K562 (cell line): ENCODE data around the gene ZNF547. TPM values are rescaled to one million over a fixed set of nuclear protein-coding genes. Genes with fewer than 3 reads are reported as not detected.

Experiments used
- ARID3B ChIP-seq: fragments of 250-450 bp; sonication (Bioruptor Pico); IDR thresholded peaks from 2 replicates; pipeline ENCODE4 v1.4.0; 2020; ENCODE audit warnings: borderline replicate concordance
- CREB1 ChIP-seq, 2 experiments: sonication (generic) in 1 of 2; formaldehyde crosslinking in 1 of 2; IDR thresholded peaks; 2 replicates each; pipeline versions ENCODE4 v1.6.1 to v1.8.0; 2012 to 2022; ENCODE audit warnings: inconsistent platforms in 1 of 2, mild to moderate bottlenecking in 1 of 2, missing genetic modification reagents in 1 of 2, moderate library complexity in 1 of 2
- ELF4 ChIP-seq: fragments of 450-650 bp; formaldehyde crosslinking; IDR thresholded peaks from 2 replicates; pipeline ENCODE4 v1.4.0; 2022; ENCODE audit warnings: missing genetic modification characterization
- ESRRA ChIP-seq: fragments of 450-650 bp; IDR thresholded peaks from 2 replicates; pipeline ENCODE4 v1.6.1; 2014; ENCODE audit warnings: low read depth, mild to moderate bottlenecking, moderate library complexity, borderline replicate concordance
- ETV1 ChIP-seq: fragments of 450-650 bp; conservative IDR thresholded peaks from 2 replicates; pipeline ENCODE4 v1.6.1; 2016; ENCODE audit warnings: missing genetic modification characterization, control low read depth, low read depth, missing compliant biosample characterization
- JUNB ChIP-seq: fragments of 450-650 bp; formaldehyde crosslinking; conservative IDR thresholded peaks from 2 replicates; pipeline ENCODE4 v1.4.0; 2020; ENCODE audit warnings: mild to moderate bottlenecking
- KLF13 ChIP-seq: fragments of 450-650 bp; IDR thresholded peaks from 2 replicates; pipeline ENCODE4 v1.6.1; 2016; ENCODE audit warnings: missing genetic modification characterization, low read depth, mild to moderate bottlenecking, missing compliant biosample characterization, moderate library complexity, borderline replicate concordance
- NR1H2 ChIP-seq: sonication (generic); formaldehyde crosslinking; IDR thresholded peaks from 2 replicates; pipeline ENCODE4 v1.4.0; 2020; ENCODE audit warnings: mild to moderate bottlenecking, missing genetic modification reagents
- POLR2A ChIP-seq: fragments of 450-650 bp; conservative IDR thresholded peaks from 2 replicates; pipeline ENCODE4 v1.6.1; 2016
- RAD51 ChIP-seq: fragments of 450-650 bp; IDR thresholded peaks from 2 replicates; pipeline ENCODE4 v1.7.1; 2016; ENCODE audit warnings: low read depth, mild to moderate bottlenecking, borderline replicate concordance
- SMC3 ChIP-seq: conservative IDR thresholded peaks from 2 replicates; pipeline ENCODE4 v1.6.1; 2011; ENCODE audit warnings: low read depth, low read length, improper control_type of control experiment; ENCODE audit not compliant: insufficient read depth
- SOX6 ChIP-seq: fragments of 450-650 bp; IDR thresholded peaks from 2 replicates; pipeline ENCODE4 v1.6.1; 2014; ENCODE audit warnings: mild to moderate bottlenecking
- STAT5B ChIP-seq: fragments of 250-450 bp; sonication (Bioruptor Pico); IDR thresholded peaks from 2 replicates; pipeline ENCODE4 v1.8.0; 2021; ENCODE audit warnings: mild to moderate bottlenecking, inconsistent platforms
- TCF7 ChIP-seq: sonication (generic); IDR thresholded peaks from 2 replicates; pipeline ENCODE4 v1.6.1; 2016; ENCODE audit warnings: antibody characterized with exemption, borderline replicate concordance
- TRIM28 ChIP-seq: fragments of 450-650 bp; IDR thresholded peaks from 2 replicates; pipeline ENCODE4 v1.6.1; 2017
- TSC22D4 ChIP-seq: fragments of 450-650 bp; IDR thresholded peaks from 2 replicates; pipeline ENCODE4 v1.6.1; 2016; ENCODE audit warnings: missing genetic modification characterization, missing biosample characterization, control low read depth
- TSHZ1 ChIP-seq: fragments of 250-450 bp; sonication (Bioruptor Pico); IDR thresholded peaks from 2 replicates; pipeline ENCODE4 v1.4.0; 2020; ENCODE audit warnings: mild to moderate bottlenecking, moderate library complexity
- ZC3H4 ChIP-seq: sonication (generic); formaldehyde crosslinking; IDR thresholded peaks from 2 replicates; pipeline ENCODE4 v1.9.0; 2021; ENCODE audit warnings: missing genetic modification reagents, borderline replicate concordance
- polyA plus RNA-seq, 8 experiments: library from polyadenylated mRNA; depleted of rRNA in 4 of 8; stranded (reverse) in 5 of 8; unstranded in 3 of 8; fragments of >200 nt; fragmentation: Nextera tagmentation in 2 of 8; fragmentation: Illumina TruSeq in 1 of 8; extraction: Ambion mirVana in 2 of 8; extraction: Trizol in 1 of 8; gene quantifications; 2 replicates each; pipeline versions ENCODE4 v1.2.1 to v1.2.3, GENCODE V29; 2011 to 2014; ENCODE audit warnings: inconsistent platforms in 1 of 8, missing spikeins in 1 of 8
- total RNA-seq, 7 experiments: library from RNA; depleted of rRNA in 6 of 7; stranded (reverse); fragments of >200 nt in 6 of 7; fragmentation: Illumina TruSeq in 2 of 7; extraction: Trizol in 2 of 7; gene quantifications; 2 replicates each; pipeline versions ENCODE4 v1.2.1 to v1.2.3, GENCODE V29; 2011 to 2021; ENCODE audit warnings: low replicate concordance in 1 of 7

Gene ZNF547
- total and polyA plus RNA-seq, 9 of the 15 experiments (the other 6 are each of a cell fraction or from before 2014, with no cell fraction given): 0.03 to 0.96 (median 0.30) TPM

GRCh38 chr19:57362997-57363687 is at the start of gene ZNF547, which contains the start of gene TRAPPC2B (continued):
- no peak for TF ChIP-seq TSHZ1 (CRISPR knock-in tag)
- TF ChIP-seq ZC3H4 (CRISPR knock-in tag): no peak
- TF ChIP-seq POLR2A: peak; percentile 53; the same call in 1 of the 2 replicates
- peak; percentile 95 for TF ChIP-seq CREB1 (IDR thresholded peaks at IDR 0.05)
- TF ChIP-seq CREB1 (CRISPR knock-in tag; IDR thresholded peaks at IDR 0.05): peak; percentile 96
- TF ChIP-seq ETV1 (tag): peak; percentile 37; the same call in 1 of the 2 replicates
- no peak for TF ChIP-seq RAD51
- TF ChIP-seq KLF13 (tag): no peak
- TF ChIP-seq TRIM28: no peak
- 0 out of 2 replicates have a peak, but pooled peaks have one; percentile 12 for TF ChIP-seq SMC3
- TF ChIP-seq JUNB (CRISPR knock-in tag): peak; percentile 62; the same call in 1 of the 2 replicates
- TF ChIP-seq SOX6: no peak
- no peak for TF ChIP-seq TSC22D4 (tag)
- no peak for TF ChIP-seq ELF4 (CRISPR knock-in tag)
- no peak for TF ChIP-seq STAT5B (CRISPR knock-in tag)
- TF ChIP-seq ESRRA: peak; percentile 29; the same call in 1 of the 2 replicates
- TF ChIP-seq NR1H2 (CRISPR knock-in tag): no peak
- TF ChIP-seq TCF7: no peak
- no peak for TF ChIP-seq ARID3B (CRISPR knock-in tag)
